Left ventricle myocardium inferior (tissue), 1 donor: Measurements from ENCODE around the gene EHD2. TPM values are rescaled to one million over a fixed set of nuclear protein-coding genes. Genes with fewer than 3 reads are reported as not detected.
"Not testable (repeated sequence)": the region's sequence is repeated elsewhere in the genome, so short reads cannot be mapped to it uniquely, and the experiment has no call there.

ENCODE experiments used
- DNase-seq: peaks from one replicate; pipeline ENCODE4 v3.0.0-alpha.2; 2020
- H3K27ac ChIP-seq: fragments of 200-600 bp; replicated peaks from 2 replicates; pipeline ENCODE4 v1.8.0; 2021
- H3K27me3 ChIP-seq: fragments of 200-600 bp; 2 replicates; pipeline ENCODE4 v1.8.0; 2021; ENCODE audit warnings: low read depth
- H3K36me3 ChIP-seq: fragments of 200-600 bp; 2 replicates; pipeline ENCODE4 v1.8.0; 2021
- H3K4me1 ChIP-seq: fragments of 200-600 bp; 2 replicates; pipeline ENCODE4 v1.8.0; 2021
- H3K4me3 ChIP-seq: fragments of 200-600 bp; 2 replicates; pipeline ENCODE4 v1.8.0; 2021; ENCODE audit warnings: mild to moderate bottlenecking, moderate library complexity
- H3K9me3 ChIP-seq: fragments of 200-600 bp; replicated peaks from 2 replicates; pipeline ENCODE4 v1.8.0; 2021
- intact Hi-C: fragments of 100-400 bp; cut with micrococcal nuclease; formaldehyde crosslinking; loops from one replicate; pipeline ENCODE4 v1.11.0; 2022
- total RNA-seq: library from RNA; stranded (reverse); fragmentation: NEBNext Ultra II Directional; extraction: Animal tissue kit (Norgen Biotek cat#: 25700); gene quantifications from one replicate; pipeline ENCODE4 v1.2.1, GENCODE V29; 2021
- TF ChIP-seq, protein P1 (sequence below): fragments of 200-600 bp; IDR thresholded peaks from 2 replicates; pipeline ENCODE4 v1.8.0; 2021; ENCODE audit warnings: antibody characterized with exemption, mild to moderate bottlenecking, borderline replicate concordance
- donor health status: DM: no; HTN: yes; CAD: no; lungs with severe emphysema.

The EHD2 gene
- total RNA-seq, 1 donor from 2014 or later: 48.2 TPM

DNA sequence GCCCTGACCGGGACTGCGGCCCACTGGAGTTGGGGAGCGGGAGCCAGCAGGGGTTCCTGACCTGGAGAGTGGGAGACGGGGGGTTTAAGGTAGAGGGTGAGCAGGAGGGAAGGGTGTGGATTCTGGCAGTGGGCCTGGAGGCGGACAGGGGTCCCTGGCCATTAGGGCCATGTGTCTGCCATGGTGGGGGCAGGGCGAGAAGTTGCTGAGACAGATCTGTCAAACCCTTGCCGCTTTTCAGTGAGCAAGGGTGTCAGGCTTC is 53.1 kb downstream of the EHD2 start:
- no peak for DNase-seq
- TF ChIP-seq, protein P1, sequence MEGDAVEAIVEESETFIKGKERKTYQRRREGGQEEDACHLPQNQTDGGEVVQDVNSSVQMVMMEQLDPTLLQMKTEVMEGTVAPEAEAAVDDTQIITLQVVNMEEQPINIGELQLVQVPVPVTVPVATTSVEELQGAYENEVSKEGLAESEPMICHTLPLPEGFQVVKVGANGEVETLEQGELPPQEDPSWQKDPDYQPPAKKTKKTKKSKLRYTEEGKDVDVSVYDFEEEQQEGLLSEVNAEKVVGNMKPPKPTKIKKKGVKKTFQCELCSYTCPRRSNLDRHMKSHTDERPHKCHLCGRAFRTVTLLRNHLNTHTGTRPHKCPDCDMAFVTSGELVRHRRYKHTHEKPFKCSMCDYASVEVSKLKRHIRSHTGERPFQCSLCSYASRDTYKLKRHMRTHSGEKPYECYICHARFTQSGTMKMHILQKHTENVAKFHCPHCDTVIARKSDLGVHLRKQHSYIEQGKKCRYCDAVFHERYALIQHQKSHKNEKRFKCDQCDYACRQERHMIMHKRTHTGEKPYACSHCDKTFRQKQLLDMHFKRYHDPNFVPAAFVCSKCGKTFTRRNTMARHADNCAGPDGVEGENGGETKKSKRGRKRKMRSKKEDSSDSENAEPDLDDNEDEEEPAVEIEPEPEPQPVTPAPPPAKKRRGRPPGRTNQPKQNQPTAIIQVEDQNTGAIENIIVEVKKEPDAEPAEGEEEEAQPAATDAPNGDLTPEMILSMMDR: no peak
- Histone ChIP-seq H3K9me3 (no peaks in the 10 kb centered on the region), H3K36me3 (no peaks in the 10 kb centered on the region), H3K27me3 (no peaks in the 10 kb centered on the region), H3K4me3 (no peak overlapping the region), H3K27ac (no peak overlapping the region), H3K4me1 (peaks cover 17% of the 10 kb centered on the region)
- intact Hi-C loops: no loop called here

DNA sequence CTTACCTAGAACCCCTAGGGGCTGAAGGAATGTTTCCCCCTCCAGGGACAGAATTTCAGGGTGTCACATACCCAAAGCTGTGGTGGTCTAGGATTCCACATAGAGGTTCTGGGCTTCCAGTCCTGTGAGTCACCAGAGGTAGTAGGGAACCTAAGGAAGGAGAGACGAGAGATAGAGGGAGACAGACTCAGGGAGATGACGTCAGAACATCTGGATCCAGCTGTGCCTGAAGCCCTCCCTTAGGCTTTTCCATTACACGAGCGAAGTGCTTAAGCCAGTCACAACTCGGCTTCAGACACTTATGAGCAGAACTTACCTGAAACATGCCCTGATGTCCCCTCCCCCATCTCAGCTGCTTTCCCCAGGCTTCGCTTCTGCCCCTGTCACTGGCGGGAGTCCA is 53.4 kb downstream of the EHD2 start:
- no peak overlapping the region for H3K4me3 ChIP-seq
- TF ChIP-seq, protein P1: no peak
- H3K36me3 ChIP-seq: no peaks in the 10 kb centered on the region
- H3K9me3 ChIP-seq: no peaks in the 10 kb centered on the region
- intact Hi-C loops: no loop called here
- no peak overlapping the region for H3K27ac ChIP-seq
- H3K27me3 ChIP-seq: no peaks in the 10 kb centered on the region
- no peak for DNase-seq
- H3K4me1 ChIP-seq: peaks cover 17% of the 10 kb centered on the region

DNA sequence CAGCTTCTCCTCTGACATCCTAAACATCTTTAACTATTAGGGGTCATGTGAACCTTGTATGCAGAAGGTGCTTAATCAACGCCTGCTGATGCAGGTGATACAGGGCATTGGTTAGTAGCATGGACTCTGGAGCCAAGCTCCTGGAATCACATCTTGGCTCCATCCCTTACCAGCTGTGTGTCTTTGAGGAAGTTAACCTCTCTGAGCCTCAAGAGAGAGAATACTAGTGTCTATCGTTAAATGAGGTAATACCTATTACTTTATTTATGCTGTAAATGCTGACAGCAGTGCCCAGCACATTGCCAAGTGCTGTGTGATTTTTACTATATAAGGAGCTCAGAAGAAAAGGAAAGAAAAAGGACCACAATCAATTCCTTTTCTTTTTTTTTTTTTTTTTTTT is 54.1 kb downstream of the EHD2 start:
- Histone ChIP-seq H3K36me3 (no peaks in the 10 kb centered on the region), H3K4me3 (no peak overlapping the region), H3K9me3 (no peaks in the 10 kb centered on the region), H3K27me3 (no peaks in the 10 kb centered on the region), H3K27ac (no peak overlapping the region), H3K4me1 (peaks cover 17% of the 10 kb centered on the region)
- intact Hi-C loops: no loop called here
- TF ChIP-seq, protein P1: no peak
- no peak for DNase-seq

DNA sequence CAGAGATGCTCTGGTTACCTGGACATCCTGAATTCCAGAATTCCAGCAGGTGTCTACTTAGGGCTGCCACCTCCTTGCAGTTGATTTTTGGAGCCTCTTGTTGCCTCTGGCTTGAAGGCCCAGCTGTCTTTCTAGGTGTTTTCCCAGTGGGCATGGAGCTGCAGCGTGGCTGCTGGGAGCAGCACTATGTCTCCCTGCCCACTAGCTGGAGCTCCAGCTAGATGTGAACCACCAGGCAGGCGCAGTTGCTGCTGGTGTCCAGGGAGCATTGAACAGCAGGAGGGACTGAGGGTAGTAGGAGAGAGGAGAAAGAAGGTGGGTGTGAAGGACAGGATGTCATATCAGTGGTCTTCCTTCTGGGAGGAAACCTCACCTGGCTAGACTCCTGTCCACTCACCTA is 55.4 kb downstream of the EHD2 start:
- intact Hi-C loops: no loop called here
- H3K27ac ChIP-seq: no peak overlapping the region
- no peaks in the 10 kb centered on the region for H3K27me3 ChIP-seq
- TF ChIP-seq, protein P1: no peak
- no peak for DNase-seq
- no peaks in the 10 kb centered on the region for H3K9me3 ChIP-seq
- peaks cover 8% of the 10 kb centered on the region for H3K4me1 ChIP-seq
- no peak overlapping the region for H3K4me3 ChIP-seq
- no peaks in the 10 kb centered on the region for H3K36me3 ChIP-seq

DNA sequence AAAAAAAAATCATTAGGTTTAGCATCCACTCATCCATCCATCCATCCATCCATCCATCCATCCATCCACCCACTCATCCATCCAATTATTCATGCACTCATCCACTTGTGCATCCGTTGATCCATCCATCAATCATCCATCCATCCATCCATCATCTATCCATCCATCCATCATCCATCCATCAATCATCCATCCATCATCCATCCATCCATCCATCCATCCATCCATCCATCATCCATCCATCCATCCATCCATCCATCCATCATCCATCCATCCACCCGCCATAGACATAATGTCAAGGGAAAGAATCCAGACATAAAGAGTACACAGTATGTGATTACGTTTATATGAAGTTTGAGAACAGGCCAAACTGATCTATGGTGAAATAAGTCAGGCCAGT is 56.3 kb downstream of the EHD2 start:
- H3K4me1 ChIP-seq: peaks cover 8% of the 10 kb centered on the region

DNA sequence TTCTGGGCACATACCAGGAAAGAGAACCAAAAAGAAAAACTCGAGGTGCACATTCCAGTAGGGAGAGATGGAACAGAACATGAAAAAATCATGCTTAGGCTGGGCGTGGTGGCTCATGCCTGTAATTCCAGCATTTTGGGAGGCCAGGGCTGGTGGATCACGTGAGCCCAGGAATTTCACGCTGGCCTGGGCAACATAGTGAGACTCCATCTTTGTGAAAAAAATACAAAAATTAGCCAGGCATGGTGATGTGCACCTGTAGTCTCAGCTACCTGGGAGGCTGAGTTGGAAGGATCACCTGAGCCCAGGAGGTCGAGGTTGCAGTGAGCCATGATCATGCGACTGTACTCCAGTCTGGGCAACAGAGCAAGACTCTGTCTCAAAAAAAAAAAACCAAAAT is 58.1 kb downstream of the EHD2 start:
- H3K9me3 ChIP-seq, DNase-seq, H3K4me3 ChIP-seq, H3K36me3 ChIP-seq, H3K27me3 ChIP-seq, H3K27ac ChIP-seq, intact Hi-C loops, H3K4me1 ChIP-seq: not testable (repeated sequence)

More for the DNA sequence above, 56.3 kb downstream of the EHD2 start:
- Histone ChIP-seq H3K27ac (no peak overlapping the region), H3K9me3 (no peaks in the 10 kb centered on the region), H3K27me3 (no peaks in the 10 kb centered on the region), H3K4me3 (no peak overlapping the region), H3K36me3 (no peaks in the 10 kb centered on the region)
- TF ChIP-seq, protein P1: no peak
- no peak for DNase-seq
- intact Hi-C loops: no loop called here
